Natural killer cell (primary cell): Measurements from ENCODE around the gene PDE4DIP. TPM values are rescaled to one million over a fixed set of nuclear protein-coding genes. Genes with fewer than 3 reads are reported as not detected.
A peak's percentile ranks its signal among the peaks of the same experiment; 100 is the strongest.
"Not testable (repeated sequence)": the region's sequence is repeated elsewhere in the genome, so short reads cannot be mapped to it uniquely, and the experiment has no call there.

ENCODE experiments used
- ATAC-seq, 3 donors: fragments of 150-1000 bp in 2 of 3; fragments of 200-7000 bp in 1 of 3; cut with Tn5 transposase; 1 replicate in 1 of 3; 2 replicates in 2 of 3; pipeline ENCODE4 v1.10.0; 2021; ENCODE audit warnings: mild to moderate bottlenecking in 2 of 3, moderate library complexity in 2 of 3
- DNase-seq, 2 donors: peaks; one replicate each; pipeline versions ENCODE4 v3.0.0 to v3.0.0-alpha.2; 2013 to 2021; ENCODE audit warnings: mixed read lengths in 1 of 2
- H3K27ac ChIP-seq: one replicate; pipeline ENCODE4 v1.5.1; 2013; ENCODE audit warnings: mild to moderate bottlenecking, low read length
- H3K27me3 ChIP-seq: one replicate; pipeline ENCODE4 v1.6.1; 2013; ENCODE audit warnings: low read length; ENCODE audit not compliant: control insufficient read depth, insufficient read depth
- H3K36me3 ChIP-seq: one replicate; pipeline ENCODE4 v1.6.1; 2013; ENCODE audit warnings: low read length; ENCODE audit not compliant: control insufficient read depth, insufficient read depth
- H3K4me1 ChIP-seq: one replicate; pipeline ENCODE4 v1.6.1; 2013; ENCODE audit warnings: low read length; ENCODE audit not compliant: control insufficient read depth, insufficient read depth
- H3K4me3 ChIP-seq: one replicate; pipeline ENCODE4 v1.5.1; 2013; ENCODE audit warnings: low read length
- H3K9me3 ChIP-seq: one replicate; pipeline ENCODE4 v1.6.1; 2013; ENCODE audit warnings: low read length; ENCODE audit not compliant: control insufficient read depth, insufficient read depth
- H3K27ac Mint-ChIP-seq, 2 donors: one replicate each; pipeline ENCODE4 v1.8.0; 2022; ENCODE audit warnings: mild to moderate bottlenecking in 2 of 2, mixed read lengths in 2 of 2, moderate library complexity in 1 of 2
- H3K27me3 Mint-ChIP-seq, 2 donors: one replicate each; pipeline ENCODE4 v1.8.0; 2022; ENCODE audit warnings: low read depth in 2 of 2, mixed read lengths in 2 of 2
- H3K36me3 Mint-ChIP-seq: one replicate; pipeline ENCODE4 v1.8.0; 2022; ENCODE audit warnings: mixed read lengths
- H3K4me1 Mint-ChIP-seq, 2 donors: one replicate each; pipeline ENCODE4 v1.8.0; 2022; ENCODE audit warnings: mixed read lengths in 2 of 2
- H3K4me3 Mint-ChIP-seq: one replicate; pipeline ENCODE4 v1.8.0; 2022; ENCODE audit warnings: mild to moderate bottlenecking, moderate library complexity, mixed read lengths
- H3K9me3 Mint-ChIP-seq, 2 donors: one replicate each; pipeline ENCODE4 v1.8.0; 2022; ENCODE audit warnings: mixed read lengths in 2 of 2
- WGBS: methylation state at CpG from one replicate; pipeline ENCODE4 v1.1.7; 2013; ENCODE audit warnings: missing lambda C conversion rate; ENCODE audit not compliant: insufficient coverage; 5-methylcytosine and 5-hydroxymethylcytosine counted together
- intact Hi-C: fragments of 100-400 bp; cut with micrococcal nuclease; formaldehyde crosslinking; loops from one replicate; pipeline ENCODE4 v1.14.2; 2022
- total RNA-seq, 4 donors: library from RNA; stranded (reverse); fragments of 120-200 nt in 1 of 4; gene quantifications; one replicate each; pipeline versions ENCODE4 v1.2.3 to v1.2.4, GENCODE V29; 2013 to 2022

The PDE4DIP gene
- total RNA-seq, 3 donors from 2014 or later (not counting 1 experiment from before 2014, with no cell fraction given): 13.1 to 23.4 (median 17.5) TPM

GRCh38 chr1:148953730-148954129, 109.5 kb downstream of the PDE4DIP start:
- H3K27me3 ChIP-seq, intact Hi-C loops, H3K9me3 Mint-ChIP-seq, H3K9me3 ChIP-seq, ATAC-seq, H3K27ac ChIP-seq, H3K27me3 Mint-ChIP-seq, H3K36me3 ChIP-seq, H3K4me1 ChIP-seq, DNase-seq, H3K4me3 ChIP-seq, H3K36me3 Mint-ChIP-seq, H3K27ac Mint-ChIP-seq: not testable (repeated sequence)
- Mint-ChIP-seq H3K4me1 (peaks cover 5 to 11% of the 10 kb centered on the region in 2 donors), H3K4me3 (peak overlapping the region; percentile 69)
- 68% methylated on average over 6 of the region's 7 CpGs for WGBS

DNA sequence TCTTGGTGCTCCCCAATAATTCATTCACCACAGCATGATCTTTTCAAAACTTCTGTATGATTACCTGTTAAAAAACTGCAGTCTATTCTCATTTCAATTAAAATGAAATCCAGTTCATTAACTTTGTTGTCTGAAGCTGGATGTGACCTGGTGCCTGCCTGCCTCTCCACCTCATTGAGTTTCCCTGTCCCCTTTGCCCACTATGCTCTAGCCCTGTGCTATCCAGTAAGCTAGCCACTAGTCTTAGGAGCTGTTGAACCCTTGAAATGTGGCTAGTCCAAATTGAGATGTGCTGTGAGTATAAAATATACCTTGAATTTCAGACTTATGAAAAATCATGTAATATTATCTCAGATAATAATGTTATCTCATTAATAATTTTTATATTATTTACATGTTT, 114.1 kb downstream of the PDE4DIP start:
- H3K27me3 ChIP-seq, H3K9me3 ChIP-seq, ATAC-seq, DNase-seq, H3K27ac Mint-ChIP-seq, H3K27me3 Mint-ChIP-seq, H3K4me3 Mint-ChIP-seq, H3K27ac ChIP-seq, intact Hi-C loops, H3K36me3 ChIP-seq, H3K4me1 ChIP-seq, H3K36me3 Mint-ChIP-seq, H3K9me3 Mint-ChIP-seq, H3K4me1 Mint-ChIP-seq, H3K4me3 ChIP-seq: not testable (repeated sequence)

DNA sequence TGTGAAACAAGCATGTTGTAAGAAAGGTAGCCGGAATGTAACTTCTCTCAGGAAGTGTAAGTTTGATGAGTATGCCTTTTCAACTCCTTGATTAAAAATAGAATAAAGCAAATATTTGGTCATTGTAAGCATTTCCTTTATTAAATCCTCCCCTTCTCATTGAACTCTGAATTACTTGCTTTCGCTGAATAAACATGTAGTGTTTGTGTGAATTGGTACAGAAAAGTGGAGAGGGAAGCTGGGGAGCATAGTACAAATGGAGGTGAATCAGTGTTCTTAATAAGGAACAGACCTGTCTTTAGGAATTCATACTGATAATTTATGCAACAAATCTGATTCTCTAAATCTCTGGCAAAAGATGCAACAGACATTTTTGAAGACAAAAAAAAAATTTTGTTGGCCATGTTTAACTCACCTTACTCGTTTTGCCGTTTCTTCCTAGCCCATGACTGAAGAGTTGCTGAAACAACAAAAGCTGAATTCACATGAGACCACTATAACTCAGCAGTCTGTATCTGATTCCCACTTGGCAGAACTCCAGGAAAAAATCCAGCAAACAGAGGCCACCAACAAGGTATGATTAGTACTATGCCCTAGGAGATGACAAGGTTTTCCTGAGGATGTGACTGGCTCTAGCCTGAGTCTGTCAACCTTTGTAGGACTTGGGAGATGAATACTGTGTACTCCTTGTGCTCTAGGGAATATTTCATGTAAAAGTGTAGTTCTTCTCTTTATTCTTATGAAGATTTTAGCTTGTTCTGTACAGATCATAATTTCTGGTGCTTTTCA, 116.2 kb downstream of the PDE4DIP start:
- H3K4me1 ChIP-seq, H3K36me3 ChIP-seq, H3K27ac Mint-ChIP-seq, H3K4me3 ChIP-seq, ATAC-seq, H3K4me1 Mint-ChIP-seq, DNase-seq, H3K27me3 ChIP-seq, intact Hi-C loops, H3K27me3 Mint-ChIP-seq, H3K4me3 Mint-ChIP-seq, H3K27ac ChIP-seq, H3K36me3 Mint-ChIP-seq, H3K9me3 ChIP-seq, H3K9me3 Mint-ChIP-seq: not testable (repeated sequence)
- no CpG with 5 or more reads among the region's 4 CpGs for WGBS

GRCh38 chr1:148962127-148962857, 118.1 kb downstream of the PDE4DIP start:
- H3K36me3 Mint-ChIP-seq, H3K36me3 ChIP-seq, intact Hi-C loops, H3K9me3 Mint-ChIP-seq, H3K4me3 Mint-ChIP-seq, DNase-seq, H3K27me3 ChIP-seq, H3K27ac Mint-ChIP-seq, ATAC-seq, H3K9me3 ChIP-seq, H3K27me3 Mint-ChIP-seq, H3K4me3 ChIP-seq, H3K27ac ChIP-seq, H3K4me1 Mint-ChIP-seq, H3K4me1 ChIP-seq: not testable (repeated sequence)
- no CpG with 5 or more reads among the region's 6 CpGs for WGBS

DNA sequence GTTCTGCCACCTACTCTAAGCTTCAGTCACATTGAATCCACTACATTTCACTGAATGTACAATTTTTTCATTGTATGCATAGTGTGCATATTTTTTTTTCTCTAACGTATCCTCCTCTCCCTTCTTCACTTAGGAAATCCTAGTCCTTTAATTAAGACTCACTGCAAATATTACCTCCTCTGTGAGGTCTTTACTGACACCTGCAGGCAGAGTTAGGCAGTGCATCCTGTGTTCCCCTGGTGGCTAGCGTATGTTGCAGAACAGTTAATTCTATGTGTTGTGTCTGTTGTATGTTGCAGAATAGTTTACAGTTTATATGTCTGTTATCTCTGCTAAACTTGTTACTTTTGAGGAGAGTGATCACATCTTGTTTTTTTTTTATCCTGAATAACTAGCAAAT, 121.9 kb downstream of the PDE4DIP start:
- H3K27me3 Mint-ChIP-seq, intact Hi-C loops, H3K4me1 Mint-ChIP-seq, DNase-seq, H3K9me3 Mint-ChIP-seq, H3K36me3 Mint-ChIP-seq, H3K27me3 ChIP-seq, H3K9me3 ChIP-seq, H3K4me1 ChIP-seq, H3K4me3 Mint-ChIP-seq, H3K27ac ChIP-seq, H3K27ac Mint-ChIP-seq, H3K4me3 ChIP-seq, H3K36me3 ChIP-seq: not testable (repeated sequence)
- ATAC-seq: peak; percentile 89 to 99 (median 98)
- no CpG with 5 or more reads among the region's 2 CpGs for WGBS

- H3K27ac Mint-ChIP-seq, DNase-seq, H3K36me3 ChIP-seq, H3K4me1 ChIP-seq, H3K4me3 ChIP-seq, H3K4me1 Mint-ChIP-seq, H3K36me3 Mint-ChIP-seq, H3K27me3 ChIP-seq, H3K27me3 Mint-ChIP-seq, H3K27ac ChIP-seq, intact Hi-C loops, ATAC-seq, H3K9me3 Mint-ChIP-seq, H3K9me3 ChIP-seq, H3K4me3 Mint-ChIP-seq: not testable (repeated sequence)
- WGBS: no CpG with 5 or more reads among the region's 2 CpGs
These were observed 123.4 kb downstream of the PDE4DIP start for GRCh38 chr1:148967580-148967979.

- WGBS: no CpG with 5 or more reads among the region's 3 CpGs
- H3K36me3 ChIP-seq, H3K4me3 ChIP-seq, H3K27ac Mint-ChIP-seq, intact Hi-C loops, H3K9me3 Mint-ChIP-seq, DNase-seq, H3K27ac ChIP-seq, ATAC-seq, H3K9me3 ChIP-seq, H3K27me3 ChIP-seq, H3K36me3 Mint-ChIP-seq, H3K4me3 Mint-ChIP-seq, H3K4me1 Mint-ChIP-seq, H3K4me1 ChIP-seq, H3K27me3 Mint-ChIP-seq: not testable (repeated sequence)
These were observed 124.5 kb downstream of the PDE4DIP start for GRCh38 chr1:148968682-148969081.

DNA sequence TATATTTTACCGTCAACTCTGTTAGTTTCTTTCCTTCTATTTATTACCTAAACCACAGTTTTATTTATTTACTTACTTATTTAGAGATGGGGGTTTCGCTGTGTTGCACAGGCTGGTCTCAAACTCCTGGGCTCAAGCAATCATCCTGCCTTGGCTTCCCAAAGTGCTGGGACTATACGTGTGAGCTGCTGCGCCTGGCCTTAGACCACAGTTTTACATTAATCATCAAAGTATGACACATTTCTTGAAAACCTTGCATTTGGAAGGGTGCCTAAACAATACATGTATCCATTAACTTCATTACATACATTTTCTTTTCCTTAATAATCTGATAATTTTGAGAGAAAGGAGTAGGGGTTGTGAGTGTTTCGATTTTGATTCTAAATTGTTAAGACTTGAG, 124.9 kb downstream of the PDE4DIP start:
- H3K27me3 Mint-ChIP-seq, H3K36me3 Mint-ChIP-seq, ATAC-seq, intact Hi-C loops, DNase-seq, H3K9me3 Mint-ChIP-seq, H3K9me3 ChIP-seq, H3K4me3 Mint-ChIP-seq, H3K27me3 ChIP-seq, H3K27ac ChIP-seq, H3K36me3 ChIP-seq, H3K4me3 ChIP-seq, H3K4me1 ChIP-seq, H3K27ac Mint-ChIP-seq, H3K4me1 Mint-ChIP-seq: not testable (repeated sequence)
- WGBS: no CpG with 5 or more reads among the region's 5 CpGs
